Gastroesophageal sphincter (tissue), 3 donors: Measurements from ENCODE around the gene TGFBR2.

ENCODE experiments used
- CTCF ChIP-seq, 4 experiments: fragments of 200-600 bp in 2 of 4; fragments of 450-650 bp in 2 of 4; sonication (generic) in 1 of 4; IDR thresholded peaks; one replicate each; pipeline ENCODE4 v1.5.1; 2017 to 2019; ENCODE audit warnings: antibody characterized with exemption in 4 of 4, mild to moderate bottlenecking in 2 of 4, moderate library complexity in 2 of 4
- POLR2A ChIP-seq, 2 donors: fragments of 450-650 bp; IDR thresholded peaks; one replicate each; pipeline ENCODE4 v1.6.1; 2017; ENCODE audit warnings: antibody characterized with exemption in 2 of 2, mild to moderate bottlenecking in 2 of 2, moderate library complexity in 1 of 2

GRCh38 chr3:30685267-30685667, 78.9 kb downstream of the TGFBR2 start:
- TF ChIP-seq POLR2A (IDR thresholded peaks at IDR 0.05): no peak
- TF ChIP-seq CTCF (IDR thresholded peaks at IDR 0.05): no peak
